ENCODE results near the gene FAM222A.

Gene FAM222A

GRCh38 chr12:109753054-109753401, 39.4 kb downstream of the FAM222A start:
- Histone ChIP-seq H3K4me3 (ENCODE audit: low read depth, low read length) (no peak overlapping the region), H3K4me1 (ENCODE audit: control insufficient read depth, insufficient read depth, low read length) (no peaks in the 10 kb centered on the region), H3K9me3 (ENCODE audit: control insufficient read depth, insufficient read depth, low read depth, low read length) (no peaks in the 10 kb centered on the region), H3K36me3 (ENCODE audit: control insufficient read depth in 2 of 2, insufficient read depth in 1 of 2, low read length in 2 of 2) (no peaks in the 10 kb centered on the region), H3K27ac (ENCODE audit: extremely low read depth, low read depth, low read length) (no peak overlapping the region)
- no peak for TF ChIP-seq ZNF366 (tag by site-specific recombination; conservative IDR thresholded peaks at IDR 0.05)
- no peak for TF ChIP-seq GLI4 (tag by site-specific recombination; IDR thresholded peaks at IDR 0.05)
- TF ChIP-seq, protein P1, sequence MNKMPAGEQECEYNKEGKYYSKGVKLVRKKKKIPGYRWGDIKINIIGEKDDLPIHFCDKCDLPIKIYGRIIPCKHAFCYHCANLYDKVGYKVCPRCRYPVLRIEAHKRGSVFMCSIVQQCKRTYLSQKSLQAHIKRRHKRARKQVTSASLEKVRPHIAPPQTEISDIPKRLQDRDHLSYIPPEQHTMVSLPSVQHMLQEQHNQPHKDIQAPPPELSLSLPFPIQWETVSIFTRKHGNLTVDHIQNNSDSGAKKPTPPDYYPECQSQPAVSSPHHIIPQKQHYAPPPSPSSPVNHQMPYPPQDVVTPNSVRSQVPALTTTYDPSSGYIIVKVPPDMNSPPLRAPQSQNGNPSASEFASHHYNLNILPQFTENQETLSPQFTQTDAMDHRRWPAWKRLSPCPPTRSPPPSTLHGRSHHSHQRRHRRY (tag by site-specific recombination; IDR thresholded peaks at IDR 0.05), result no peak
- no peak for TF ChIP-seq GLI2 (tag by site-specific recombination; IDR thresholded peaks at IDR 0.05; ENCODE audit: borderline replicate concordance, low read depth)
- TF ChIP-seq ZNF184 (tag by site-specific recombination; IDR thresholded peaks at IDR 0.05), result no peak
- no peak for TF ChIP-seq ZNF248 (tag by site-specific recombination; IDR thresholded peaks at IDR 0.05)
- TF ChIP-seq ZNF311 (tag by site-specific recombination; IDR thresholded peaks at IDR 0.05; ENCODE audit: borderline replicate concordance), result no peak
- TF ChIP-seq ZNF121 (tag by site-specific recombination; IDR thresholded peaks at IDR 0.05), result no peak
- no peak for TF ChIP-seq TRIM28 (IDR thresholded peaks at IDR 0.05; ENCODE audit: borderline replicate concordance, low read length)
- no peak for TF ChIP-seq HOXD13 (CRISPR knock-in tag; IDR thresholded peaks at IDR 0.05; ENCODE audit: borderline replicate concordance)
- TF ChIP-seq ZNF391 (tag by site-specific recombination; IDR thresholded peaks at IDR 0.05; ENCODE audit: borderline replicate concordance, low read depth), result no peak
- TF ChIP-seq MYNN (tag by site-specific recombination; IDR thresholded peaks at IDR 0.05; ENCODE audit: borderline replicate concordance), result no peak
- TF ChIP-seq GLIS2 (tag by site-specific recombination; IDR thresholded peaks at IDR 0.05), result no peak
- ChIA-PET CTCF (interaction anchor here (1.1 to 1.2 kb wide), 2 partner anchors 22 to 156 kb away, joined by 3 read pairs; no protein-coding TSS in a partner anchor), POLR2A (interaction anchor here (1.0 kb wide), 1 partner anchor 9 kb away, joined by 3 read pairs; no protein-coding TSS in a partner anchor)

DNA sequence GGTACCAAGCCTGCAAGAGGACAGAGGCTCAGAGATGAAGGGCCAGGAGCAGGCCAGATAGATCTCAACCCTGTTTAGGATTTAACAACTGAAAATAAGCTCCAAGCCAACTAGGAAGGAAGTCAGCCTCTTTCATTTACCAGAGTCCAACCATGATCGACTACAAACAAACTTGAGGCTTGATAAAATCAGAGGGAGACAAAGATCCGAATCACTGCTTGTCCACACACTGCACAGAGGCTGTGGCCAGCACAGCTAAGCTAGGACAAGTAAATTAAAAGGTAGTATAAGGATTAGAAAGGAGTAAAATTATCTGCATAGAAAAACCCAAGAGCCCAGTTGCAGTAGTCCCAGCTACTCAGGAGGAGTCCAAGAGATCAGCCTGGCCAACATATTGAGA, 40.3 kb downstream of the FAM222A start:
- no peak overlapping the region for H3K27ac ChIP-seq (ENCODE audit: extremely low read depth, low read depth, low read length)
- POLR2A ChIA-PET, result no interaction called here
- TF ChIP-seq, protein P2, sequence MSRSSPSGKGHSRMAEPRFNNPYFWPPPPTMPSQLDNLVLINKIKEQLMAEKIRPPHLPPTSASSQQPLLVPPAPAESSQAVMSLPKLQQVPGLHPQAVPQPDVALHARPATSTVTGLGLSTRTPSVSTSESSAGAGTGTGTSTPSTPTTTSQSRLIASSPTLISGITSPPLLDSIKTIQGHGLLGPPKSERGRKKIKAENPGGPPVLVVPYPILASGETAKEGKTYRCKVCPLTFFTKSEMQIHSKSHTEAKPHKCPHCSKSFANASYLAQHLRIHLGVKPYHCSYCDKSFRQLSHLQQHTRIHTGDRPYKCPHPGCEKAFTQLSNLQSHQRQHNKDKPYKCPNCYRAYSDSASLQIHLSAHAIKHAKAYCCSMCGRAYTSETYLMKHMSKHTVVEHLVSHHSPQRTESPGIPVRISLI (tag by site-specific recombination; IDR thresholded peaks at IDR 0.05), result no peak
- TF ChIP-seq KLF7 (tag by site-specific recombination; IDR thresholded peaks at IDR 0.05; ENCODE audit: borderline replicate concordance), result no peak
- no peak for TF ChIP-seq ZBTB20 (tag by site-specific recombination; IDR thresholded peaks at IDR 0.05)
- TF ChIP-seq SALL2 (tag by site-specific recombination; IDR thresholded peaks at IDR 0.05; ENCODE audit: borderline replicate concordance), result no peak
- TF ChIP-seq ZNF555 (tag by site-specific recombination; conservative IDR thresholded peaks at IDR 0.05), result no peak
- TF ChIP-seq ZNF23 (tag by site-specific recombination; IDR thresholded peaks at IDR 0.05; ENCODE audit: borderline replicate concordance), result no peak
- TF ChIP-seq, protein P3, sequence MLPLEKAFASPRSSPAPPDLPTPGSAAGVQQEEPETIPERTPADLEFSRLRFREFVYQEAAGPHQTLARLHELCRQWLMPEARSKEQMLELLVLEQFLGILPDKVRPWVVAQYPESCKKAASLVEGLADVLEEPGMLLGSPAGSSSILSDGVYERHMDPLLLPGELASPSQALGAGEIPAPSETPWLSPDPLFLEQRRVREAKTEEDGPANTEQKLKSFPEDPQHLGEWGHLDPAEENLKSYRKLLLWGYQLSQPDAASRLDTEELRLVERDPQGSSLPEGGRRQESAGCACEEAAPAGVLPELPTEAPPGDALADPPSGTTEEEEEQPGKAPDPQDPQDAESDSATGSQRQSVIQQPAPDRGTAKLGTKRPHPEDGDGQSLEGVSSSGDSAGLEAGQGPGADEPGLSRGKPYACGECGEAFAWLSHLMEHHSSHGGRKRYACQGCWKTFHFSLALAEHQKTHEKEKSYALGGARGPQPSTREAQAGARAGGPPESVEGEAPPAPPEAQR (tag by site-specific recombination; IDR thresholded peaks at IDR 0.05), result no peak
- TF ChIP-seq WT1 (tag by site-specific recombination; IDR thresholded peaks at IDR 0.05), result no peak
- no peak for TF ChIP-seq ZBTB10 (tag by site-specific recombination; IDR thresholded peaks at IDR 0.05)
- no peak for TF ChIP-seq ZNF394 (tag by site-specific recombination; IDR thresholded peaks at IDR 0.05; ENCODE audit: borderline replicate concordance)
- TF ChIP-seq ZBTB48 (tag by site-specific recombination; IDR thresholded peaks at IDR 0.05), result no peak

More for the DNA sequence above, 40.3 kb downstream of the FAM222A start:
- no peak overlapping the region for H3K4me3 ChIP-seq (ENCODE audit: low read depth, low read length)
- no peaks in the 10 kb centered on the region for H3K4me1 ChIP-seq (ENCODE audit: control insufficient read depth, insufficient read depth, low read length)
- no peaks in the 10 kb centered on the region for H3K9me3 ChIP-seq (ENCODE audit: control insufficient read depth, insufficient read depth, low read depth, low read length)
- CTCF ChIA-PET, result interaction anchor here (0.8 to 1.2 kb wide), 2 partner anchors 14 to 22 kb away, joined by 3 read pairs; no protein-coding TSS in a partner anchor
- H3K36me3 ChIP-seq (ENCODE audit: control insufficient read depth in 2 of 2, insufficient read depth in 1 of 2, low read length in 2 of 2), result no peaks in the 10 kb centered on the region

All from HEK293 (cell line).